GM19468 (cell line): ENCODE results near the gene STARD5.
"Not testable (repeated sequence)": the region's sequence is repeated elsewhere in the genome, so short reads cannot be mapped to it uniquely, and the experiment has no call there.

Source experiments
- ATAC-seq: cut with Tn5 transposase; IDR thresholded peaks from one replicate; pipeline ENCODE4 v1.9.1; 2021; ENCODE audit warnings: mild to moderate bottlenecking, moderate library complexity, moderate number of reproducible peaks; ENCODE audit not compliant: unreplicated experiment; ENCODE audit errors: extremely low read depth

Gene STARD5

DNA sequence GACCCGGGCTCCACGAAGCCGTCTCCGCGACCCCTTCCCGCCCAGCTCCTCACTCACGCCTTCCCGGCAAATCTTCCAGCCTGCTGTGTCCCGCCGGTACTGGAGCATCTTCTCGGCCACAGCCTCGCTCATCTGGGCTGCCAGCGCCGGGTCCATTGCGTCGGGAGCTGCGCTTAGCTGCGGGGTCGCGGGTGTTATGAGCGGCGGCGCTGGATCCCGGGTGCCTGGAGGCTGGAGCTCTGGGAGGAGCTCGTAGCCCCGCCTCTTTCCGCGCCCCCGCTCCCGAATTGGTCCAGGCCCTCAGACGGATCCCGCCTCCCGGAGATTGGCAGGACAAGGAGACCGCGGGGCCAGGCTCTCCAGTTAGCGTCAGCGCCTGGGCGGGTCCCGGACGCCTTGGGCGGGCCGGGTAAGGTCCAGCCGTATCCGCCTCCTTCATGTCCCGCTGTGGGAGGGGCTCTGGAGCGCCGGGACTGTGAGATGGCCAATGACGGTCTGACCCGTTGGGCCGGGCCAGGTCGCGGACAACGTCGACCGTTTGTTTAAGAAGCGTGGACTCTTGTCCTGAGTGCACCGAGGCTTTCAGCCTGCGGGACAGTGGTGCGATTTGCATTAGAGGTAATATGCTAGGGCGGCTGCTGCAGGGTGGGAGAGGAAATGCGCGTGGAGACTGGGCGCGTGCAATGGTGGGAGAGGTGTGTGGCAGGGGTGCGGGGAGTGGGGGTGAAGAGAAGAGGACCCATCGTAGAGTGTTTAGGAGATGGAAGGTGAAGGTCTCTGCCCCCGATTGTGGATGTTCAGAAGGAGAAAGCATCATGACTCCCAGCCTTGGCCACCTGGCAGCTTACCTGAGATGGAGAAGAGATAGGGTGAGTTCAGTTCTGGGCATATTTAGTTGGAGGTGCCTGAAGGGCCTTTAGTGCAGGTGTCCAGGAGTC, at the start of gene STARD5:
STARD5 (minus strand) TSS at position 198 of the 938 bp plus-strand sequence; CDS start at position 156, 42 bp downstream.
- ATAC-seq = peak; percentile 98

- no peak for ATAC-seq
Observed at GRCh38 chr15:81373176-81373575, 49.2 kb upstream of the STARD5 start.

DNA sequence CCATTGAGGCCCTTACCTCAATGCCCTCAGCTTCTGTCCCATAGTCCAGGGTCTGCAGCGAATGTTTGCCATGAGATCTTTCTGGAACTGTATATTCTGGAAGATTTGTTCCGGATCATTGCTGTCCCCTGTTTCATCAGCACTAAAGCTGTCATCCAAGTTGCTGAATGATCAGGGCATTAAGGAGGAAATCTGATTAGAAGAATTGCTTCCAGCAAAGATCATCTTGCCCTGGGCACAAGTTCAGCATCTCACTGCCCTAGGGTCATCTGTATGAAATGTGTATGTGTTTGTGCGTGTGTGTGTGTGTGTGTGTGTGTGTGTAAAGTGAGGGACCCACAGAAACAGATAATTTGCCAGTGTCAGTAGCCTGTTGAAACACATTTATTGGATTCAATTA, 48.6 kb upstream of the STARD5 start:
- no peak for ATAC-seq

- no peak for ATAC-seq
Observed at GRCh38 chr15:81363718-81364500, 40.0 kb upstream of the STARD5 start.

DNA sequence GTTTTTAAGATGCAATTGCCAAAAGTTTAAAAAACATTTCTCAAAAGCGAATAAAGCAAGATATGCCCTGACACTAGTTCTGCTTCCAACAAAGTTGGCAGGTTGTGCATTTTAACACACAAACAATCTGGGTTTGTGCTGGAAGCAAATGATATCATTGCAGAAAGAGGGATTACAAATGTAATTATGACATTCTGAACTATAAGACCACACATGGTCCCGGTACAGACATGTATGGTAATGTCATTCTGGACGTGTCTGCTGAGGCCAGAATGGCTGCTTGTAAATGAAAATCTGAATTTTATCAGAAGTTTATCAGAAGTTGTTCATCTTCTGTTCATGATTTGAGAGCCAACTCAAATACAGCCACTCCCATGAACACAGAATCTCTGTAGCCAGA, 39.3 kb upstream of the STARD5 start:
- ATAC-seq = no peak

- no peak for ATAC-seq
Observed at GRCh38 chr15:81362790-81363189, 38.8 kb upstream of the STARD5 start.

DNA sequence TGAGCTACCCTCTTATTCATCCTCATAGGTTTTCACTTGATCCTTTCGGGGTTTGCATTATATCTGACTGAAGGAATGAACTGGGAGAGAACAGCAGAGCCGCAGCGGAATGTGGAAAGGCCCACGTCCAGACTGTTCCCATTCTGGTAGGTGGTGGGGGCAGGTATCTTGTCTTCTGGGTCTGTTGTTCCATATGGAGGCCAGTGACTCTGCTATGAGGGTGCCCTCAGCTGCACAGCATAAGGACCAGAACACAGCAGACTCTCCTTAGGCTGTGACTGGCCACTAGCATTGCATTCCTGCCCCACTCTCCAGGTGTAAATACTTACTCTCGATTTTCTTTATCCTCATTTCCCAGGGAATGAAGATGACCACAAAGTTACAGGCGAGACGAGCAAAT, 38.0 kb upstream of the STARD5 start:
- no peak for ATAC-seq

DNA sequence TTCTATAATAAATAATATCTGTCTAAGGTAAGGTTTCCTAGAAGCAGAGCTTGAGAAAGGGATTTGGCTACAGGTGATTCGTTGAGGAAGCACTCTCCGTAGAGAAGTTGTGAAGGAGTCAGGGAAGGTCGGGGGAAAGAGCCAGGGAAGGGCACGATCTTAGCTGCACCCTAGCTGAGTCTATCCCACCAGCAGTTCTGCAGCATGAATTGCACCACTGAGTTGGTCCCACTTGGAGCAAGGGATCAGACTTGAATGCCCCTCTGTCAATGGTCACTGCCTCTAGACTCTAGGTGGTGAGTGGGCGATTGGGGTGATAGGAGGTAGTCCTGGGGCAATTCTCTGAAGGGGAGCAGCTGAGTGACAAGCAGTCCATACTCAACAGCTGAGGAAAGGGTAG, 36.5 kb upstream of the STARD5 start:
- ATAC-seq = no peak

DNA sequence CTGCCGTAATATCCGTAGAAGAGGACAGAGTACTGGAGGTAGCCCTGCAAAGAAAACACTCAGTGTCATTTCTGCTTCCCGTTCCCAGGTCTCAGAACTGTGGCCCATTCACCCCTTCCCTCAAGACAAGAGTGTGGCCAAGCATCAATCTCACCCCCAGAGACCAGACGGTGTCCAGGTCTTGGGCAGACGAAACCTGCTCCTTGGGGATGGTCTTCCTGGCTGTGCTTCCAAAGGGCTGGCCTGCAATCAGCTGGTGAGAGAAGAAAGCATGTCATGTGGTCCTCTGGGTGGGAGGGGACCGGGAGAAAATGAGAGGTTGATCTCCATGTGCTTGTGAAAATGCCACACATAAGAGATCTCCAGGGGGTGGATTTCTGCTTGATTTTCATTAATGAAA, 34.3 kb upstream of the STARD5 start:
- no peak for ATAC-seq

DNA sequence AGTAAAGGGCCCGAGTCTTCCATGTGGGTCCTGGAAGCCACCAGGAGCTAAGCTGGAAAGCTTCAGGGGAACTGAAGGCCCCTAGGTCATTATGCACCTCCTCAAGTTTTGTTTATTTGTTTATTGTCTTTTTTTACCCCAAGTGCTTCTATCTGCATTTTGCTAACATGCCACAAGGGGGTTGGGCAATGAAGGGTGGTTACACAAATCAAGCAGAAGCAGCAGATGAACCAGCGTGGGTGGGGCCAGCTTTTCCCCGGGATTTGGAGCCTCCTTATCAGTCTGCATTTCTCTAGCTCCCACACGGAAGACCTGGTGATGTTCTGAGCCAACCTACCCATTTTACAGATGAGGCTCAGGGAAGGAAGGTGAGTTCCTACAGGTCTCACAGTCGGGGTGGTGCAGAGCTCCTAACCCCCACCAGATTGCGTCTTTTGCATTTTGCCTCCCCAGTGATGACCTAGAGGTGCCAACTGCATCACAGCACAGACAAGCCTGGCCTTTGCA, 33.3 kb upstream of the STARD5 start:
- no peak for ATAC-seq

GRCh38 chr15:81356252-81356651, 32.3 kb upstream of the STARD5 start:
- ATAC-seq = no peak

GRCh38 chr15:81351651-81352050, 27.7 kb upstream of the STARD5 start:
- no peak for ATAC-seq

GRCh38 chr15:81349271-81349670, 25.3 kb upstream of the STARD5 start:
- ATAC-seq = no peak

DNA sequence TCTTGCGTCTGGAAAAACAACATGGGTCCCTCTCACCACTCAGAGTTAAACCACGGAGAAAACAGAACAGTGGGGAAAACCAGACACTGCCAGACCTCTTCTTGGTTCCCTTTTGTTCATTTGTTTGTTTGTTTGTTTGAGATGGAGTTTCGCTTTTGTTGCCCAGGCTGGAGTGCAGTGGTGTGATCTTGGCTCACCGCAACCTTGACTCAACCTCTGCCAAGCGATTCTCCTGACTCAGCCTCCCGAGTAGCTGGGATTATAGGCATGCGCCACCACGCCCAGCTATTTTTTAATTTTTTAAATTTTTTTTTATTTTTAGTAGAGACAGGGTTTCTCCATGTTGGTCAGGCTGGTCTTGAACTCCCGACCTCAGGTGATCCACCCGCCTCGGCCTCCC, 24.8 kb upstream of the STARD5 start:
- ATAC-seq = not testable (repeated sequence)

DNA sequence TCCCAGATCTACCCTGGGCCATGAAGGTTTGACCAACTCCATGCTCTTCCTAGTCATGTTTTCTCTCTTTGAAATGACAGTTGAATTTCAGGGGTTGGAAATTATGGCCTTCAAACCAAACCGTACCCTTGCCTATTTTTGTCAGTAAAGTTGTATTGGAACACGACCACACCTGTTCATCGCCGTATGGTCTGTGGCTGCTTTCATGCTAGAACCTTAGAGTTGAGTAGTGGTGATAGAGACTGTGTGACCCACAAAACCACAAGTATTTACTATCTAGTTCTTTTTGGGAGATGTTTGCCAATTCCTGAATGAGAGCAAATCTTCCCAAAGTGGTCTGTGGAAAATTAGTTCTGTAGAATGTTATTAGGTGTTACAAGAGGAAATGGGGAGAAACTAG, 24.0 kb upstream of the STARD5 start:
- ATAC-seq = no peak

GRCh38 chr15:81346611-81347010, 22.7 kb upstream of the STARD5 start:
- ATAC-seq = no peak

GRCh38 chr15:81343371-81343770, 19.4 kb upstream of the STARD5 start:
- no peak for ATAC-seq

DNA sequence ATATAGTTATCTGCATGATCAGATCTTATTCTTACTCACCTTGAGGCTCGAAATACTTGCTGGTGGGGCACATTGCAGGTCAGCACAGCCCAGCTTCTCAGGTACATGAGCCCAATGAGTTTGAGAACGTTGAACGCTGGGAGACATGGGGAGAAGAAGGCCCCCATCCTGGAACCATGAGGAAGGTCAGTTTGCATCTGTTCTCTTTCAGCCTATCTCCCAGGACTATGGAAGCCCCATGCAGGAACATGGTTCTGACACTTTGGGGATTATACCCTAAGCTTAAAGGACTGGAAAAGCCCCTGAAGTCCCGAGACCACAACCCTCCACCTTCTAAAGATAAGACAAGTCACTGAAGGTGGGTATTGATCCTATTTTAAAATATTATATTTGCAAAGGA, 17.4 kb upstream of the STARD5 start:
- ATAC-seq = no peak

DNA sequence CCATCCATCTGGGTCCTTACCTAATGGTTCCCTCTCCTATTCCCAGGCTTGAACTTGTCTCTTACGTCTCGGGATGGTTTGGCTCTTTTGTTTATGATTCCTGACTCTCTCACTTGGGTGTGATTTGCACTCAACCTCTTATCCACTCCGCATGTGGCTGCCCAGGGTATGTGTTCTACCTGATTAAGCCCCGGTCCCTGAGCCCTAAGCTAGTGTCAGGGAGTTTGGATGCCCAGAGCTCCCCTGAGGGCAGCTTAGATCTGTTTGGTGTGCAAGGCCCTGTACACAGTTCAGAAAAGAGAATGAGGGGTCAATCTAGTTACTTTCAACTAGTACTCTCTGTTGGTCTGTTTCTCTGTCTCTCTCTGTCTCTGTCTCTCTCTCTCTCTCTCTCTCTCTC, 15.9 kb upstream of the STARD5 start:
- ATAC-seq = no peak

DNA sequence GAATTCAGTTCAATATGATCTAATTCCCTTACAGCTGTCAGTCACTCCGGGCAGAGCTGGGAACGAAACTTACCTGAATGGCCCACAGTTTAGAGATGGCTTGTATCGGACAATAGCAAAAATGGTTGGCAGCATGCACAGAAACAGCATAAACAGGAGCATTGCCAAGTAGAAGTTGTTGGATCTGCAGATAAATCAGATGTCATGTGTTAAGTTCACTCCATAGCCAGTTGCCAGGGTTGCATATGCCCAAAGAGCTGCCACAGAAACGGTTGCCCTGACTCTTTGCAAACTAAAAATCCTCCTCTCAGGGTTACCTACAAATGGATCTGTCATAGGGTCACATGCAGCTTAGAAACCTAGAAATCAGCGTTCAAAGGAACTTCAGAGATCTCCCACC, 15.4 kb upstream of the STARD5 start:
- no peak for ATAC-seq
